GM13977 (cell line): ENCODE results near the gene MVB12A.

Source experiments
- DNase-seq: peaks from one replicate; pipeline ENCODE4 v3.0.0; 2012; ENCODE audit warnings: low spot score
- in situ Hi-C: fragments of 300-500 bp; cut with MboI; formaldehyde crosslinking; loops from one replicate; pipeline ENCODE4 v1.12.0; 2022; ENCODE audit warnings: low sequenced_read_pairs, low pct_unique_long_range_greater_than_20kb, mixed read lengths, inconsistent platforms; ENCODE audit not compliant: unreplicated experiment
- TF ChIP-seq, protein P1 (sequence below): IDR thresholded peaks from 2 replicates; pipeline ENCODE4 v1.5.1; 2012; ENCODE audit warnings: mild to moderate bottlenecking, control low read depth; ENCODE audit not compliant: insufficient read depth; ENCODE audit errors: extremely low read depth, missing control alignments

The MVB12A gene

DNA sequence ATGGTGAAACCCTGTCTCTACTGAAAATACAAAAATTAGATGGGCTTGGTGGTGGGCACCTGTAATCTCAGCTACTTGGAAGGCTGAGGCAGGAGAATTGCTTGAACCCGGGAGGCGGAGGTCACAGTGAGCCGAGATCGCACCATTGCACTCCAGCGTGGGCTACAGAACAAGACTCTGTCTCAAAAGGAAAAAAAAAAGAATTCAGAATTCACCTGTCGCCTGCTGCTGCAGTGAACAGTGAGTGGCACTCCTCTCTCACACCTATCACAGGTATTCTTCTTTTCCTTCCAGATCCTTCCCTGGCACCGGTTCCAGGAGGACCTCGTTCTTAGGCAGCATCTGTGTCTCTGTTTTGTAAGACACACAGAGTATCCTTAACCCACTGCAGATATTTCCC lies 5.8 kb upstream of the MVB12A start:
- TF ChIP-seq, protein P1, sequence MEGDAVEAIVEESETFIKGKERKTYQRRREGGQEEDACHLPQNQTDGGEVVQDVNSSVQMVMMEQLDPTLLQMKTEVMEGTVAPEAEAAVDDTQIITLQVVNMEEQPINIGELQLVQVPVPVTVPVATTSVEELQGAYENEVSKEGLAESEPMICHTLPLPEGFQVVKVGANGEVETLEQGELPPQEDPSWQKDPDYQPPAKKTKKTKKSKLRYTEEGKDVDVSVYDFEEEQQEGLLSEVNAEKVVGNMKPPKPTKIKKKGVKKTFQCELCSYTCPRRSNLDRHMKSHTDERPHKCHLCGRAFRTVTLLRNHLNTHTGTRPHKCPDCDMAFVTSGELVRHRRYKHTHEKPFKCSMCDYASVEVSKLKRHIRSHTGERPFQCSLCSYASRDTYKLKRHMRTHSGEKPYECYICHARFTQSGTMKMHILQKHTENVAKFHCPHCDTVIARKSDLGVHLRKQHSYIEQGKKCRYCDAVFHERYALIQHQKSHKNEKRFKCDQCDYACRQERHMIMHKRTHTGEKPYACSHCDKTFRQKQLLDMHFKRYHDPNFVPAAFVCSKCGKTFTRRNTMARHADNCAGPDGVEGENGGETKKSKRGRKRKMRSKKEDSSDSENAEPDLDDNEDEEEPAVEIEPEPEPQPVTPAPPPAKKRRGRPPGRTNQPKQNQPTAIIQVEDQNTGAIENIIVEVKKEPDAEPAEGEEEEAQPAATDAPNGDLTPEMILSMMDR, result no peak
- in situ Hi-C loops, result no loop called here
- no peak for DNase-seq

DNA sequence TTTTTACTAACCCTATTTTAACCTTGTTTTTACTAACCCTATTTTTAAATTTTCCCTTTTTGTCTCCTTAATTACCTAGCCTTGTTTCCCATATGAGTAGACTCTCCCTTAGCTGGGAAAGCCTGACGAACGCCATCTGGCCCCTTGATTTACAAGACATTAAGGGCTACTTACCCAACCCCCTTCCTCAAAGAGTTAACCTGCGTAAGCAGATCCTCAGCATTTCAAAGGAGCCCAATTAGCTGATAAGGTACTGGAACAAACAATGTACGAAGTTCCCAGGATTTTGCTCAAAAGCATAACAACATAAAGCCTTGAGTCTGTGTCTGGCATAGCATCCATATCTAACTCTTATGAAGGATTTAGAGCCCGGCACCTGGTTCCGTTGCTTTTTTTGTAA lies 4.7 kb upstream of the MVB12A start:
- in situ Hi-C loops, result no loop called here
- TF ChIP-seq, protein P1, result no peak
- no peak for DNase-seq

DNA sequence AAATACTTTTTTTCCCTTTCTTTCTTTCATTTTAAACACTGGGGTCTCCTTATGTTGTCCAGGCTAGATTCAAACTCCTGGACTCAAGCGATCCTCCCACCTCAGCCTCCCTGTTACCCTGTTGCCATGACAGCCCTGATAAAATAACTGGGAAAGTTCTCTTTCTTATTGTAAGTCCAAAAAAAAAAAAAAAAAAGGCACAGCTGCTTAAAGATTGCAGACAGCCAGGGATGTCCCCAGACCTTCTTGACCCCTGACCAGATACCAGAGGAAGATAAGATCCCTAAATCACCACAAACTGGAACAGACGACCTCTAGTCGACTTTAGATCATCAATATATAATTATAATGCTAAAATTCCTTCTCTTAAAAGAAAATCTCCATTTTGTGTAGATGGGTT lies 1.1 kb upstream of the MVB12A start:
- DNase-seq, result no peak
- in situ Hi-C loops, result no loop called here
- TF ChIP-seq, protein P1, result no peak

DNA sequence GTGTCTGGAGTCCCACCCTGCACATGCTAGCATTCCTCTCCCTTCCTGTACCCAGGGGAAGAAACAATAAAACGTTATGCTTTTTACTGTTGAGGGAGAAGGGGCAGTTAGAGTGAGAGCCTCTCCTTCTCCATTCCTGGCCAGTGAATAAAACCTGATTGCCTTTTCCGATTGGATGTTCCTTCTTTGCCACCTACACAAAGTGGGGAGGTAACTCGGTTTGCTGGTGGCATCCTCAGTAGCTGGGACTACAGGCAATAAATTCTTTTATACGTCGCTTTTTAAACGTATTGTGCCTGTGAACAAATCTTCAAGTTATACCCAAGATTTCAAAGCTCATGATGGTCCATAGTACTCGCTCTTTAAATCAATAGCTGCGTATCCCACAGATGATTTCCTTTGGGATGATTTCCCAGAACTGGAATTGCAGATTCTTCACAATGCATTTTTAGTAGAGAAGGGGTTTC lies 660 bp upstream of the MVB12A start:
- TF ChIP-seq, protein P1, result no peak
- in situ Hi-C loops, result no loop called here
- no peak for DNase-seq

DNA sequence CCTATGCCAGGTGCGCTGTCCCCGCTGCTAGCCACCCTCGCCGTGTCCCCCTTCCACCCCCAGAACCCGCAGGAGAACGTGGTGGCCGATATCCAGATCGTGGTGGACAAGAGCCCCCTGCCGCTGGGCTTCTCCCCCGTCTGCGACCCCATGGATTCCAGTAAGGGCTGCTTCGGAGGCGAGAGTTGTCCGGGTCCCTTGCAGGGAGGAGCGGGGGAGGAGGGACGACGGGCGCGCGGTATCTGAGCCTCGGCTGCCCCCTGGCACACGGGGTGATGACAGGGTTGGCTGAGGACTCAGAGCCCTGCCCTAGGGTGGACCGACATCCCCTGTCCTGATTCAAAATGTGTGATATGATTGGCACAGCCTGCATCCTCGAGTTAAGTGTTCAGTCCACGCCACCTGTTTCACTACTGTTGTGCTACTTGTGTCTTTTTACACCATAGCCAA lies 653 bp downstream of the MVB12A start:
- TF ChIP-seq, protein P1, result no peak
- in situ Hi-C loops, result no loop called here

DNA sequence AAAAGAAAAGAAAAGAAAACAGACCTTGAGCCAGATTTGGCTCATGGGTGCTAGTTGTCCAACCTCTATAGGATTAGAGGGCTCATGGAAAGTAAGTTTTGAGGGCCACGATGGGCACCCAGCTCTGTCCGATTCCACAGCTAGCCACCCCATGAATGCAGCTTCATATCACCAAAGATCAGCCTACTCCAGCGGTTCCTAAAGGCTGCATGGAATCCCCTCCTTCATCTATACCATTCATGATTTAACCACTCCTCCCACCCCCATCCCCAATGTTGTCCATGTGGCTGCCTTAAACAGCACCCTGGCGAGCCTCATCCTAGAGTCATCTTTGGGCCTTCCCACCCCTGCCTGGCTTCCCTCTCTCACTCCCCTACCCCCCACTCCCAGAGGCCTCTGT lies 2.1 kb downstream of the MVB12A start:
- in situ Hi-C loops, result no loop called here
- TF ChIP-seq, protein P1, result no peak
- no peak for DNase-seq

More for the DNA sequence above, 653 bp downstream of the MVB12A start:
- peak; percentile 48 for DNase-seq
